HepG2 (cell line): ENCODE results near the gene FPGS. TPM values are rescaled to one million over a fixed set of nuclear protein-coding genes. Genes with fewer than 3 reads are reported as not detected.
A peak's percentile ranks its signal among the peaks of the same experiment; 100 is the strongest.

Source experiments
- ATAC-seq: fragments of 200-7000 bp; cut with Tn5 transposase; 3 replicates; pipeline ENCODE4 v1.9.1; 2020; ENCODE audit warnings: mild to moderate bottlenecking, moderate library complexity
- BruUV-seq: library from RNA; stranded (reverse); fragments of 400-500 nt; replicated peaks from 2 replicates; lab custom pipeline; 2021; lab: Mats Ljungman, UMichigan
- CTCF ChIA-PET: fragments of 300-600 bp; formaldehyde crosslinking; extraction: SDS; loops from one replicate; lab custom pipeline; 2021; ENCODE audit warnings: low total read pairs, inconsistent platforms, low intra/inter-chr PET ratio; lab: Yijun Ruan, JAX
- POLR2A ChIA-PET: fragments of 350-600 bp; sonication (Branson Sonifier 250); formaldehyde crosslinking; loops from one replicate; lab custom pipeline; 2020; ENCODE audit warnings: antibody characterized with exemption, inconsistent platforms; lab: Yijun Ruan, JAX
- DNase-seq: peaks from one replicate; pipeline ENCODE4 v3.0.0-alpha.2; 2015; ENCODE audit warnings: low spot score
- FAIRE-seq: peaks from 3 replicates; lab custom pipeline; 2011; peaks lifted over from hg19 to GRCh38; lab: Jason Lieb, UNC
- H2AFZ ChIP-seq: one replicate; pipeline ENCODE4 v1.6.1; 2011; ENCODE audit warnings: low read length, inconsistent platforms
- H3K27ac ChIP-seq: fragments of 300-600 bp; 3 replicates; pipeline ENCODE4 v1.8.0; 2011; ENCODE audit warnings: mixed run types, mild to moderate bottlenecking, mixed read lengths, low read length, inconsistent platforms; ENCODE audit not compliant: insufficient read depth; ENCODE audit errors: extremely low read length
- H3K27me3 ChIP-seq, 2 experiments: fragments of 200-600 bp in 1 of 2; 2 replicates in 1 of 2; 3 replicates in 1 of 2; pipeline versions ENCODE4 v1.6.0 to v1.8.0; 2011; ENCODE audit warnings: low read length in 2 of 2, mild to moderate bottlenecking in 2 of 2, moderate library complexity in 2 of 2, inconsistent platforms in 1 of 2; ENCODE audit not compliant: insufficient read depth in 2 of 2, control insufficient read depth in 1 of 2
- H3K36me3 ChIP-seq, 2 experiments: fragments of 200-600 bp in 1 of 2; replicated peaks in 1 of 2; 2 replicates in 1 of 2; 3 replicates in 1 of 2; pipeline versions ENCODE4 v1.5.1 to v1.8.0; 2011; ENCODE audit warnings: low read length in 2 of 2, inconsistent platforms in 1 of 2; ENCODE audit not compliant: insufficient read depth in 2 of 2, control insufficient read depth in 1 of 2
- H3K4me1 ChIP-seq: 2 replicates; pipeline ENCODE4 v1.5.1; 2012; ENCODE audit warnings: low read length, inconsistent platforms; ENCODE audit not compliant: insufficient read depth
- H3K4me2 ChIP-seq: 2 replicates; pipeline ENCODE4 v1.6.0; 2011; ENCODE audit warnings: low read depth, low read length, inconsistent platforms
- H3K4me3 ChIP-seq, 3 experiments: fragments of 200-600 bp in 1 of 3; sonication (generic), shearing (Covaris generic) in 1 of 3; replicated peaks in 1 of 3; 2 replicates each; pipeline ENCODE4 v1.5.1; 2011 to 2016; ENCODE audit warnings: low read length in 3 of 3, inconsistent platforms in 2 of 3, low read depth in 2 of 3, mild to moderate bottlenecking in 2 of 3, control low read depth in 1 of 3, mixed read lengths in 1 of 3; ENCODE audit not compliant: insufficient read depth in 1 of 3
- H3K79me2 ChIP-seq: one replicate; pipeline ENCODE4 v1.6.1; 2011; ENCODE audit warnings: low read length, inconsistent platforms; ENCODE audit not compliant: insufficient read depth
- H3K9ac ChIP-seq: 2 replicates; pipeline ENCODE4 v1.6.0; 2011; ENCODE audit warnings: mild to moderate bottlenecking, low read depth, low read length, inconsistent platforms; ENCODE audit not compliant: insufficient read depth
- H3K9me3 ChIP-seq: 2 replicates; pipeline ENCODE4 v1.5.1; 2012; ENCODE audit warnings: mild to moderate bottlenecking, low read length
- H4K20me1 ChIP-seq: 2 replicates; pipeline ENCODE4 v1.6.0; 2011; ENCODE audit warnings: inconsistent platforms, mild to moderate bottlenecking, low read length, moderate library complexity; ENCODE audit not compliant: insufficient read depth
- DMAP1 ChIP-seq: IDR thresholded peaks from 2 replicates; pipeline ENCODE4 v1.6.1; 2016
- KLF16 ChIP-seq, 2 experiments: sonication (generic) in 1 of 2; formaldehyde crosslinking in 1 of 2; IDR thresholded peaks; 2 replicates each; pipeline versions ENCODE4 v1.6.1 to v1.8.0; 2016 to 2023; ENCODE audit warnings: missing genetic modification reagents in 2 of 2, missing compliant biosample characterization in 1 of 2
- MYC ChIP-seq: sonication (generic); formaldehyde crosslinking; IDR thresholded peaks from 2 replicates; pipeline ENCODE4 v1.9.0; 2021; ENCODE audit warnings: missing genetic modification reagents, borderline replicate concordance
- SRSF1 ChIP-seq: fragments of 200-400 bp; formaldehyde crosslinking; optimal IDR thresholded peaks from 2 replicates; pipeline ENCODE3; 2017; ENCODE audit warnings: mild to moderate bottlenecking, low read depth, low read length, moderate library complexity
- SUZ12 ChIP-seq: fragments of 150-350 bp; IDR thresholded peaks from 2 replicates; pipeline ENCODE4 v1.6.1; 2014; ENCODE audit warnings: low read depth, low read length
- TAF15 ChIP-seq: fragments of 200-400 bp; formaldehyde crosslinking; IDR thresholded peaks from one replicate; pipeline ENCODE4 v1.6.1; 2018; ENCODE audit warnings: mild to moderate bottlenecking, low read depth, low read length; ENCODE audit not compliant: poor library complexity, severe bottlenecking
- TBX2 ChIP-seq: sonication (generic); formaldehyde crosslinking; IDR thresholded peaks from 2 replicates; pipeline ENCODE4 v1.5.0; 2020; ENCODE audit warnings: missing genetic modification reagents, mild to moderate bottlenecking, borderline replicate concordance
- WGBS: methylation state at CpG from one replicate; pipeline ENCODE4 v1.1.6; 2017; ENCODE audit warnings: low lambda C conversion rate; 5-methylcytosine and 5-hydroxymethylcytosine counted together
- in situ Hi-C: cut with HindIII; loops from 2 replicates; pipeline ENCODE4 v1.10.0; 2017; ENCODE audit warnings: low pct_unique_long_range_greater_than_20kb; ENCODE audit not compliant: extremely low pct_ligation_motif_present
- intact Hi-C: fragments of 100-400 bp; cut with micrococcal nuclease; formaldehyde crosslinking; loops from one replicate; pipeline ENCODE4 v1.10.0; 2022; ENCODE audit not compliant: unreplicated experiment
- polyA plus RNA-seq, 8 experiments: library from polyadenylated mRNA; depleted of rRNA in 3 of 8; stranded (reverse) in 7 of 8; unstranded in 1 of 8; fragments of >200 nt; fragmentation: Illumina TruSeq in 4 of 8; extraction: Trizol in 4 of 8; gene quantifications; 2 replicates each; pipeline versions ENCODE4 v1.2.1 to v1.2.3, GENCODE V29; 2011 to 2016; ENCODE audit warnings: low read depth in 4 of 8, missing spikeins in 1 of 8, mixed read lengths in 1 of 8; ENCODE audit not compliant: insufficient read depth in 1 of 8
- total RNA-seq, 5 experiments: library from RNA; depleted of rRNA; stranded (reverse); fragments of >200 nt; fragmentation: Illumina TruSeq; extraction: Trizol; gene quantifications; 2 replicates each; pipeline ENCODE4 v1.2.3, GENCODE V29; 2016; ENCODE audit warnings: low read depth in 1 of 5
- TF ChIP-seq, protein P1 (sequence below): IDR thresholded peaks from 2 replicates; pipeline ENCODE4 v1.6.1; 2016; ENCODE audit warnings: missing compliant biosample characterization, missing genetic modification reagents, borderline replicate concordance
- TF ChIP-seq, protein P2 (sequence below): conservative IDR thresholded peaks from 2 replicates; pipeline ENCODE4 v1.6.1; 2018; ENCODE audit warnings: missing genetic modification reagents
- TF ChIP-seq, protein P3 (sequence below): sonication (generic); formaldehyde crosslinking; IDR thresholded peaks from 2 replicates; pipeline ENCODE4 v1.8.1; 2022; ENCODE audit warnings: mild to moderate bottlenecking, missing genetic modification reagents
- TF ChIP-seq, protein P4 (sequence below): sonication (generic); formaldehyde crosslinking; IDR thresholded peaks from 2 replicates; pipeline ENCODE4; 2020; ENCODE audit warnings: missing genetic modification reagents, mild to moderate bottlenecking, borderline replicate concordance
- TF ChIP-seq, protein P5 (sequence below), 2 experiments: sonication (generic) in 1 of 2; formaldehyde crosslinking in 1 of 2; IDR thresholded peaks; 2 replicates each; pipeline versions ENCODE4 v1.4.0 to v1.6.1; 2018 to 2020; ENCODE audit warnings: missing genetic modification reagents in 2 of 2, borderline replicate concordance in 1 of 2, low read depth in 1 of 2, mild to moderate bottlenecking in 1 of 2, missing biosample characterization in 1 of 2

The FPGS gene
- total and polyA plus RNA-seq, 2 of the 13 experiments (the other 11 are each of a cell fraction or from before 2014, with no cell fraction given), result 35.6 to 36.8 TPM

DNA sequence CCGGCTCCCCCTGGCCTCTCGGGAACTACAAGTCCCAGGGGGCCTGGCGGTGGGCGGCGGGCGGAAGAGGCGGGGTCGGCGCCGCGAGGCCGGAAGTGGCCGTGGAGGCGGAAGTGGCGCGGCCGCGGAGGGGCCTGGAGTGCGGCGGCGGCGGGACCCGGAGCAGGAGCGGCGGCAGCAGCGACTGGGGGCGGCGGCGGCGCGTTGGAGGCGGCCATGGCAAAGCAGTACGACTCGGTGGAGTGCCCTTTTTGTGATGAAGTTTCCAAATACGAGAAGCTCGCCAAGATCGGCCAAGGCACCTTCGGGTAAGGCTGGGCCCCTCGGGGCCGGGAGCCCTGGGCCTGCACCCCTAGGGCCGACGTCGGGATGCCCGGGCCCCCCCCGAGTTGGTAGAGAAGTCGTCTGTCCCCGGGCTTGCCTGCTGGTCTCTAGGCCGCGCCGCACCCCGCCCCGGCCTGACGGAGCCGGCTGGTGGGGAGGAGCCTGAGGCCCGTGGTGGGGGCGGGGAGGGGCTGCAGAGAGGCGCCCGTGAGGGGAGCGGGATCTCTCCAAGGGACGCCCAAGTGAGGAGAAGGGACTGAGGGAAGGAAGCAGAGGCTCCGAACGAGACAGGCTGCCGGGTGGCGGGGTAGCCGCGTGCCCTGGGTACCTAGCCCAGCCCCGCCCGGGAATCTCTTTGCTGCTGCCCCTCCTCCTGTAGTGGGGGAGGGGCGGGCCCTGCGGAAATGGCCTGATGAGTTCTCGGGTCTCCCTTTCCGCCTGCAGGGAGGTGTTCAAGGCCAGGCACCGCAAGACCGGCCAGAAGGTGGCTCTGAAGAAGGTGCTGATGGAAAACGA lies 16.5 kb upstream of the FPGS start, which contains the start of gene CDK9:
CDK9 (plus strand) TSS at position 102 of the 840 bp plus-strand sequence; CDS start at position 217, 115 bp downstream.
- intact Hi-C loops, result loop anchor here (1.0 to 5.0 kb wide), 3 partner anchors 45 to 194 kb away; no protein-coding TSS in a partner anchor
- peak; percentile 73 for TF ChIP-seq SRSF1
- peak; percentile 7 for TF ChIP-seq TAF15
- peak; percentile 58; the same call in 1 of the 2 replicates for TF ChIP-seq DMAP1 (CRISPR knock-in tag)
- TF ChIP-seq, protein P1, sequence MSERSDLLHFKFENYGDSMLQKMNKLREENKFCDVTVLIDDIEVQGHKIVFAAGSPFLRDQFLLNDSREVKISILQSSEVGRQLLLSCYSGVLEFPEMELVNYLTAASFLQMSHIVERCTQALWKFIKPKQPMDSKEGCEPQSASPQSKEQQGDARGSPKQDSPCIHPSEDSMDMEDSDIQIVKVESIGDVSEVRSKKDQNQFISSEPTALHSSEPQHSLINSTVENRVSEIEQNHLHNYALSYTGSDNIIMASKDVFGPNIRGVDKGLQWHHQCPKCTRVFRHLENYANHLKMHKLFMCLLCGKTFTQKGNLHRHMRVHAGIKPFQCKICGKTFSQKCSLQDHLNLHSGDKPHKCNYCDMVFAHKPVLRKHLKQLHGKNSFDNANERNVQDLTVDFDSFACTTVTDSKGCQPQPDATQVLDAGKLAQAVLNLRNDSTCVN (CRISPR knock-in tag), result no peak
- TF ChIP-seq SUZ12, result peak; percentile 58
- TF ChIP-seq, protein P2, sequence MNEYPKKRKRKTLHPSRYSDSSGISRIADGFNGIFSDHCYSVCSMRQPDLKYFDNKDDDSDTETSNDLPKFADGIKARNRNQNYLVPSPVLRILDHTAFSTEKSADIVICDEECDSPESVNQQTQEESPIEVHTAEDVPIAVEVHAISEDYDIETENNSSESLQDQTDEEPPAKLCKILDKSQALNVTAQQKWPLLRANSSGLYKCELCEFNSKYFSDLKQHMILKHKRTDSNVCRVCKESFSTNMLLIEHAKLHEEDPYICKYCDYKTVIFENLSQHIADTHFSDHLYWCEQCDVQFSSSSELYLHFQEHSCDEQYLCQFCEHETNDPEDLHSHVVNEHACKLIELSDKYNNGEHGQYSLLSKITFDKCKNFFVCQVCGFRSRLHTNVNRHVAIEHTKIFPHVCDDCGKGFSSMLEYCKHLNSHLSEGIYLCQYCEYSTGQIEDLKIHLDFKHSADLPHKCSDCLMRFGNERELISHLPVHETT (CRISPR knock-in tag), result peak; percentile 45; the same call in 1 of the 2 replicates
- peak; percentile 23; the same call in 1 of the 2 replicates for TF ChIP-seq MYC (CRISPR knock-in tag)
- TF ChIP-seq, protein P3, sequence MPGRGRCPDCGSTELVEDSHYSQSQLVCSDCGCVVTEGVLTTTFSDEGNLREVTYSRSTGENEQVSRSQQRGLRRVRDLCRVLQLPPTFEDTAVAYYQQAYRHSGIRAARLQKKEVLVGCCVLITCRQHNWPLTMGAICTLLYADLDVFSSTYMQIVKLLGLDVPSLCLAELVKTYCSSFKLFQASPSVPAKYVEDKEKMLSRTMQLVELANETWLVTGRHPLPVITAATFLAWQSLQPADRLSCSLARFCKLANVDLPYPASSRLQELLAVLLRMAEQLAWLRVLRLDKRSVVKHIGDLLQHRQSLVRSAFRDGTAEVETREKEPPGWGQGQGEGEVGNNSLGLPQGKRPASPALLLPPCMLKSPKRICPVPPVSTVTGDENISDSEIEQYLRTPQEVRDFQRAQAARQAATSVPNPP (CRISPR knock-in tag), result 0 out of 2 replicates have a peak, but pooled peaks have one; percentile 29
- TF ChIP-seq TBX2 (CRISPR knock-in tag), result peak; percentile 33; the same call in 1 of the 2 replicates
- TF ChIP-seq, protein P4, sequence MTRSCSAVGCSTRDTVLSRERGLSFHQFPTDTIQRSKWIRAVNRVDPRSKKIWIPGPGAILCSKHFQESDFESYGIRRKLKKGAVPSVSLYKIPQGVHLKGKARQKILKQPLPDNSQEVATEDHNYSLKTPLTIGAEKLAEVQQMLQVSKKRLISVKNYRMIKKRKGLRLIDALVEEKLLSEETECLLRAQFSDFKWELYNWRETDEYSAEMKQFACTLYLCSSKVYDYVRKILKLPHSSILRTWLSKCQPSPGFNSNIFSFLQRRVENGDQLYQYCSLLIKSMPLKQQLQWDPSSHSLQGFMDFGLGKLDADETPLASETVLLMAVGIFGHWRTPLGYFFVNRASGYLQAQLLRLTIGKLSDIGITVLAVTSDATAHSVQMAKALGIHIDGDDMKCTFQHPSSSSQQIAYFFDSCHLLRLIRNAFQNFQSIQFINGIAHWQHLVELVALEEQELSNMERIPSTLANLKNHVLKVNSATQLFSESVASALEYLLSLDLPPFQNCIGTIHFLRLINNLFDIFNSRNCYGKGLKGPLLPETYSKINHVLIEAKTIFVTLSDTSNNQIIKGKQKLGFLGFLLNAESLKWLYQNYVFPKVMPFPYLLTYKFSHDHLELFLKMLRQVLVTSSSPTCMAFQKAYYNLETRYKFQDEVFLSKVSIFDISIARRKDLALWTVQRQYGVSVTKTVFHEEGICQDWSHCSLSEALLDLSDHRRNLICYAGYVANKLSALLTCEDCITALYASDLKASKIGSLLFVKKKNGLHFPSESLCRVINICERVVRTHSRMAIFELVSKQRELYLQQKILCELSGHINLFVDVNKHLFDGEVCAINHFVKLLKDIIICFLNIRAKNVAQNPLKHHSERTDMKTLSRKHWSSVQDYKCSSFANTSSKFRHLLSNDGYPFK (CRISPR knock-in tag), result peak; percentile 51; the same call in 1 of the 2 replicates
- TF ChIP-seq, protein P5, sequence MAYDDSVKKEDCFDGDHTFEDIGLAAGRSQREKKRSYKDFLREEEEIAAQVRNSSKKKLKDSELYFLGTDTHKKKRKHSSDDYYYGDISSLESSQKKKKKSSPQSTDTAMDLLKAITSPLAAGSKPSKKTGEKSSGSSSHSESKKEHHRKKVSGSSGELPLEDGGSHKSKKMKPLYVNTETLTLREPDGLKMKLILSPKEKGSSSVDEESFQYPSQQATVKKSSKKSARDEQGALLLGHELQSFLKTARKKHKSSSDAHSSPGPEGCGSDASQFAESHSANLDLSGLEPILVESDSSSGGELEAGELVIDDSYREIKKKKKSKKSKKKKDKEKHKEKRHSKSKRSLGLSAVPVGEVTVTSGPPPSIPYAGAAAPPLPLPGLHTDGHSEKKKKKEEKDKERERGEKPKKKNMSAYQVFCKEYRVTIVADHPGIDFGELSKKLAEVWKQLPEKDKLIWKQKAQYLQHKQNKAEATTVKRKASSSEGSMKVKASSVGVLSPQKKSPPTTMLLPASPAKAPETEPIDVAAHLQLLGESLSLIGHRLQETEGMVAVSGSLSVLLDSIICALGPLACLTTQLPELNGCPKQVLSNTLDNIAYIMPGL (CRISPR knock-in tag; IDR thresholded peaks at IDR 0.05; ENCODE audit: borderline replicate concordance in 1 of 2, low read depth in 1 of 2), result peak in 1 of 2 experiments; percentile 57; a peak in 1 of 4 replicates
- peak in 1 of 2 experiments; percentile 63; a peak in 1 of 4 replicates for TF ChIP-seq KLF16 (CRISPR knock-in tag; IDR thresholded peaks at IDR 0.05)

More for the DNA sequence above, 16.5 kb upstream of the FPGS start, which contains the start of gene CDK9:
- H3K4me3 ChIP-seq, result peak within 1 kb of the TSS; percentile 94 to 99 (median 98)
- peaks cover 21% of the 10 kb centered on the region for H4K20me1 ChIP-seq
- 2% methylated on average over 21 of the region's 75 CpGs for WGBS
- ATAC-seq, result peak; percentile 87
- FAIRE-seq, result peak; percentile 40
- in situ Hi-C loops, result no loop called here
- H2AFZ ChIP-seq, result no peak within 1 kb of the TSS
- H3K27ac ChIP-seq, result peak within 1 kb of the TSS; percentile 90
- peak within 1 kb of the TSS; percentile 73 for H3K4me2 ChIP-seq
- peak within 1 kb of the TSS; percentile 95 for H3K9ac ChIP-seq
- ChIA-PET CTCF (interaction anchor here (0.6 to 1.8 kb wide), 4 partner anchors 51 to 331 kb away, joined by 3 to 10 read pairs (median 4); partner anchors contain the start of gene TOR2A), POLR2A (interaction anchor here (0.6 to 1.7 kb wide), 9 partner anchors 12 to 130 kb away, joined by 3 to 9 read pairs (median 4); partner anchors contain the start of genes FPGS and TOR2A)
- H3K27me3 ChIP-seq, result 0 out of 5 replicates have a peak, but pooled peaks cover 1 to 12% of the 10 kb centered on the region in 2 experiments
- peaks cover 19% of the 10 kb centered on the region for H3K79me2 ChIP-seq
- BruUV-seq, result no TSS peak
- H3K9me3 ChIP-seq, result no peaks in the 10 kb centered on the region
- H3K36me3 ChIP-seq, result peaks cover 24 to 40% of the 10 kb centered on the region in 2 experiments
- peaks cover 19% of the 10 kb centered on the region for H3K4me1 ChIP-seq
- DNase-seq, result peak; percentile 73
